GM19452 (cell line): ENCODE results near the gene ZBED4.
A peak's percentile ranks its signal among the peaks of the same experiment; 100 is the strongest.

Experiments
- ATAC-seq: cut with Tn5 transposase; IDR thresholded peaks from one replicate; pipeline ENCODE4 v1.9.1; 2021; ENCODE audit not compliant: unreplicated experiment

ZBED4 gene

DNA sequence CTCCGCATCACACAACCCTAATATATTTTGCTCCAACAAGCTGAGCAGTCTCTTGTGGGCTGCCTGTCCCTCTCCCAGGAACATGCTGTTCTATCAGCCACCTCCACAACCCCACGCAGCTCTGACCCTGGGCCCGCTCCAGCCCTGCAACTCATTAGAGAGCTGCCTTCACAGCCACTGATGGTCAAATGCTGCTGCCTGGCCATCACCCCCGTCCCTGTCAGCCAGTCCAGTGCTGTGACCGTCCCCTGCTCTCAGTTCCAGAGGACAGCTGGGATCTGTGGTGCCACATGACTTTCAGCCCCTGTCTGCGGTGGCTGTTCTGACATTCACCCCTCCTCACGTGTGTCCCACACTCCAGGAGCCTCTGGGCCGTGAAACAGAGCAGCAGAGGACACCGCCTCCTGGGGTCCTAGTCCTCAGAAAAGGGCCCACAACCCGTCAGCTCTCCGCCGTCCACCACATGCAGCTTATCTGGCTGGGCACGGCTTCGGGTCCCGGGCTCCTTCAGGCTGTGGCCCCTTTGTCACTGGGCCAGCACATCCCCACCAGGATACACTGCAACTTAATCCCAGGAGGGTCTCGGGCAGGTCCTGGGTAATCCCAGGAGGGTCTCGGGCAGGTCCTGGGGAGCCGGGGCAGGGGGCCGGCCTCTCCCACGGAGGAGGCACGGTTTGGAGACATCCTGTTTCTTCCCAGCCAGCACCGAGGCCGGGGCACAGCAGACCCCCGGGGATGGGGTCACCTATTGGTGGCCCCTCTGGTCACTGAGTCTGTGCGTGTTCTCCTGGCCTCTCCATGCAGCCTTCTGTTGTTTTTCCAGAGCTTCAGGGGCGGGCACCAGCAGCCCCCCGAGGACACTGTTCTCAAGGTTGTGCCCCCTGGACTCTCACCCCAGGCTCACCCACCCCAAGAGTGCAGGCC, 79.9 kb downstream of the ZBED4 start:
- ATAC-seq = no peak

DNA sequence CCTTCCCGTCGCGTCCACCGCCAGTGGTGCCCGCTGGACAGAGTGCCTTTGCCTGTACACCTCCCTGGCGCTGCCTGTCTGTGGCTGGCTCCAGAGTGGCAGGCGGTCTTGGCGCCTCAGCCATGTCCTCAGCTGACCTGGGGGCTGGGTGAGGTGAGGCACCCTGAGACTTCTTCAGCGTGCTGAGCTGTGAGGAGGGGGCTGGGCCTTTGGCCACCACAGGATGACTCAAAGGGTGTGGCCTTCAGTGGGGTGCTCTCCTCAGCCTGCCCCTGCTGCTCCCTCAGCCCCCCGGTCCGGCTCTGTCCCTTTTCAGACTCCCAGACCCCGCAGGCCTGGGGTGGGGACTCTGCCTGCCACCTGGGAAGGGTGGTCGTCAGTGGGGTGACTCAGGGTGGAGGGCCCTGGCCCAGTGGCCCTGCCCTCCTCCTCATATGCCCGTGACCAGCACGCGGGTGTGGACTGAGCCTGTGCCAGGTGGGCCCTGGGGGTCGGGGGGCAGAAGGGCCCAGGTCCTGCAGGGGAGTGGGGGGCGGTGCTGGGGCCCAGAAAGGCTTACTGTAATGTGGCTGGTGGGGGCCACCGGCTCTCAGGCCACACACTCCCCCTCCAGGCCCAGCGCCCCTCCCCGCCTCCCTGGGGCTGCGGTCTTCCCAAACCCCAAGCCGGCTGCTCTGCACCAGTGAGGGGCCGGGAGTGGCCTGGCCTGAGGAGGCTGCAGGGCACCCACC, 80.7 kb downstream of the ZBED4 start:
- ATAC-seq = no peak

DNA sequence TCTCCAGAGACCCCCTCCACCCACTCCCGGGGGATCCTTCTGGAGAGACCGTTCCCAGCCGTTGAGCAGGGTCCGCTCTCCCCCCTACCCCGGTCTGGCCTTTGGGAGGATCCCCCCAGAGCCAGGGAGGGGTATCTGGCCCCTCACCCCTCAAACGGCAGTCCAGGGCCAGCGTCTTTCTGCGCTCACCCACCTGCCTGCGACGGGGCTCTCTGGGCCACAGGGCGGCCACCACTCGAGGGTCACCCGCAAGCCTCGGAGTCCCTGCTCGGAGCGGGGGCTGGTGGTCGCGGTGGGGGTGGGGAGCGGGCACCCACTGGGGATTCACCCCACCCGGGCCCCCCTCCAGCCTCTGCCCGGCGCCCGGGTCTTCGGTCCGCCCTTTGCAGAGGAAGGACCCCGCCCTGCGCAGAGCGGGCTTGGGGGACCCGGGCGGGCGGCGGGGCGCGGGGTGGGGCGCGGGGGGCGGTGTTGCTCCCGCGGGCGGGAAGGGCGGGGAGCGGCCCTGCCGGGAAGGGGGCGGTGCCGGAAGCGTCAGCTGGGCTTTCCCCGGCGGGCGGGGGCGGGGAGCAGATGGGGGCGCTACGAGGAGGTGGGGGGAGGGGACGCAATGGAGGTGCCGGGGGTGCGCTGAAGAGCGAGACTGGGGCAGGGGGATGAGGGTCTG, 81.4 kb downstream of the ZBED4 start:
- no peak for ATAC-seq

DNA sequence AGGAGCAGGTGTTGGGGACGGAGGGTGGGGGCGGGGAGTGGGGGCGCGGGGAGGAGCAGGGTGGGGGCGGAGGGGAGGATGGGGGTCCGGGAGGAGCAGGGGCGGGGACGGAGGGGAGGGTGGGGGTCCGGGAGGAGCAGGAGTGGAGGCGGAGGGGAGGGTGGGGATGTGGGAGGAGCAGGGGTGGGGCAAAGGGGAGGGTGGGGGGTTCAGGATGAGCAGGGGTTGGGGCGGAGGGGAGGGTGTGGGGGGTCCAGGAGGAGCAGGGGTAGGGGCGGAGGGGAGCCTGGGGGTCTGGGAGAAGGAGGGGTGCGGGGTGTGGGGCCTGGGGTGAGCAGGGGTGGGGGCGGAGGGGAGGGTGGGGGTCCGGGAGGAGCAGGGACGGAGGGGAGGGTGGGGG, 81.9 kb downstream of the ZBED4 start:
- ATAC-seq = no peak

- peak; percentile 64 for ATAC-seq
Observed at GRCh38 chr22:49936018-49936972, 82.7 kb downstream of the ZBED4 start.

- ATAC-seq = no peak
Observed at GRCh38 chr22:49936973-49937757, 83.5 kb downstream of the ZBED4 start.

DNA sequence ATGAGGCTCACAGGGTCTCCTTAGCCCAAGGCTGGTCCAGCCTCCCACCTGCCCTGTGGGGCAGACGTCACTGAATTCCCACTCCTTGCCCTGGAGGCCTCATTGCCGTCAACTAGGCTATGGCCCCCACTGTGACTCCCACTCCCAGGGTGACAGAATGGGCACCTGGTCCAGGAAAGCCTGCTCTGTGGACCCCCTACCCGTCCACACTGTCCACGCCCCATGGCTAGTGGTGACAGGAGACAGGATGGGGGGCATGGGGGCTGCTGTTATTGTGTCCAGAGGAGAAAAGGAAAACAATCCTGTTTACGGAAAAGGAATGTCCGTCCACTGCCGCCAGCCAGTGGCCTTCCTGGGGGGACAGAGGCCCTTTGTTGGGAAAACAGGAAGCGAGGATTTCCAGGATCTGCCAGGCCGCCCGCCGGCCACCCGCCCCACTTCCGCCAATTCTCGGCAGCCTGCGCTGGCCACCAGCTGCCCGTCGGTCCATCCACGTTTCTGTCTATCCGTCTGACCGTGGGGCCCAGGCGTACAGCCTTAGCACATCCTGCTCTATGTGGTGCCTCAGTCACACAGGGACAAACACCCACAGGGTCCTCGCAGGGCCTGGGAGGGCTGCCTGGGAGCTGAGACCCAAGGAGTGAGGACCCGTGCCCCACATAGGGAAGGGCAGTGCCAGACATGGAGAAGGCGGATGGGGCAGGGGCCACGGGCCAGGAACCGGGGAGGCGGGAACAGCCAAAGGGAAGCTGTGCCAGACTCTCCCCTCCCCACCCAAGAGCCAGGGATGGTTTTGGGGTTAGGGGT, 84.3 kb downstream of the ZBED4 start:
- ATAC-seq = no peak

DNA sequence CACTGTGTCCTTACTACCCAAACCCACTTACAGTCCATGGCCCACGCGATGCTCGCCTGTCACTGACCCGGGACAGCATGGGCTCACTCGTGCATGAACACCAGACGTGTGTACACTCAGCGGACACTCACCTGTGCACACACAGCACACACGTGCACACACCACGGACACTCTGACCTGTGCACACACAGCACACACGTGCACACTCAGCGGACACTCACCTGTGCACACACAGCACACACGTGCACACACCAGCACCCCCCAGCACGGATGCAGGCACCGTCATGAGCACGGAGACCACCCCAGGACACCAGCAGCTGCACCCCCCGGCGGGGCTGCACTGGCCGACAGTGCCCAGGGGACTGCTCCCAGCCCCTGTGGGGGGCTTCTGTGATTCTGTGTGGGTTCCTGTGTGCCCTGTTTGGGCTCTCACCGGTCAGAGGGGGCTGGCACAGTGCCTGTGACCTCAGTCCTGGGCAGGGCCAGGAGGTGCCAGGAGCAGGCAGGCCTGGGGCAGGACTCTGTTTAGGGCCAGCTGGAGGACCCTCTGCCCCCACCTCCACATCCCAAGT, 85.0 kb downstream of the ZBED4 start:
- ATAC-seq = no peak
